SIG-M5 (cell line): ENCODE data around the gene KDM4C.

ENCODE experiments used
- DNase-seq: peaks from one replicate; lab custom pipeline; 2025; lab: John Stamatoyannopoulos, UW

KDM4C gene

DNA sequence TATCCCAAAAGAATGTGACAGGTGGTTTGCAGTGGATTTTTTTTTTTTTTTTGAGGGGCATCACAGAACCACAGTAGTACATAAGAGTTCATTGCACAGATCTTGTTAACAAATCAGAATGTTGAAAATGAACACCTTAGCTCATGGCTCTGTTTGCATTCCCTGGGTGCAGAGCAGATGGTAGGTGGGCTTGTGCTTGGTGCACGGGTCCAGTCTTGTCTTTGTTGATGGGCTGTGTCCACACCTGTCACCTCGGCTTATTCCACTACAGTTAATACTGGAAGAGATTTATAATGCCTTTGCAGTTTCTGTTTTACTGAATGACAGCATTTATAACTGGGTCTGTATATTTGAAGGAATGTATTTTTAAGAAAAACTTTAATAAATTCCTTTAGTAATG is 146.6 kb downstream of the KDM4C start:
- DNase-seq, result no peak

- DNase-seq, result no peak
These were observed 148.1 kb downstream of the KDM4C start for GRCh38 chr9:6905850-6906375.

DNA sequence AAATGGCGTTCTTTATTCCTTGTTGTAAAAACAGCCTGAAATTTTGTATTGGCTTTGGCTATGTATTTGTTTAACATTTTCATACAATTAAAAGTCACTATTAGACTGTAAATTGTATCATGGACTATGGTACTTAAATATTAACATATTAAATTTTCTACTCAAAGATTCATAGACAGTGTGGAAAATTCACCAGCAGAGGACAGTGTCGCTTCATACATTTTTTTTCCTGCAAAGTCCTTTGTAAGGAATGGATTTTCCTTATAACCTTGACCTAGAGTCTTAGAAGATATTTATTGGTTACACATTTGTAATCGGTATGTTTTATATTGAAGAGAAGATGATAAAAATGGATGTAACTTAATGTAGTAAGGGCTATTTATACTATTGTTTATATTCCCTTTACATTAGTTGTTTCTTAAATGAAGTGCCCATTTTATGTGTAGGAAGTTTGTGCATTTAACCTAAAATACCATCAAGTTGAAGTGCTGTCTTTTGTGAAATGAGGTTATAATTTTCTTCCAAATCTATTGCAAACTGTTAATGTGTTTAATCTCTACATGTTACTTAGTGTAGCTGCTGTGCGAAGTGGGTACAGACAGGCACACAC is 150.1 kb downstream of the KDM4C start:
- no peak for DNase-seq

DNA sequence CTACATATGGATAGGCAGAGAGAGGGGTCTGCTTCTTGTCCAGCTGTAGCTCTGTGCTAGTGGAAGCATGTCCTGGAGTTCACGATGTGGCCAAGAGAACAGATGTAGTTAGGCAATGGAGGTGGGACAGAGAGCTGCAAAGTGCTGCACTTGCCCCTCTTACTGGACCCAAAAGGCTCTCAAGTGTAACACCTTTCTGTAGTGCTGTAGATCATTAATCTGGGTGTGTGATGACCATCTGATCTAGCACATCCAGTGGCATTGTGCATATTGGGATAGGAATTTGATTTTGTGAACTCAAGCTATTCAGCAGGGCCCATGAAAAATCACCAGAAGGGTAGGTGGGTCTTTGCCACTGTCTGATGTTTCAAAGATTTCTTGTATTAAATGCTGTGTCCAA is 151.4 kb downstream of the KDM4C start:
- DNase-seq, result no peak

GRCh38 chr9:6910032-6910431 is 152.3 kb downstream of the KDM4C start:
- DNase-seq, result no peak

- no peak for DNase-seq
These were observed 152.7 kb downstream of the KDM4C start for GRCh38 chr9:6910497-6910896.

DNA sequence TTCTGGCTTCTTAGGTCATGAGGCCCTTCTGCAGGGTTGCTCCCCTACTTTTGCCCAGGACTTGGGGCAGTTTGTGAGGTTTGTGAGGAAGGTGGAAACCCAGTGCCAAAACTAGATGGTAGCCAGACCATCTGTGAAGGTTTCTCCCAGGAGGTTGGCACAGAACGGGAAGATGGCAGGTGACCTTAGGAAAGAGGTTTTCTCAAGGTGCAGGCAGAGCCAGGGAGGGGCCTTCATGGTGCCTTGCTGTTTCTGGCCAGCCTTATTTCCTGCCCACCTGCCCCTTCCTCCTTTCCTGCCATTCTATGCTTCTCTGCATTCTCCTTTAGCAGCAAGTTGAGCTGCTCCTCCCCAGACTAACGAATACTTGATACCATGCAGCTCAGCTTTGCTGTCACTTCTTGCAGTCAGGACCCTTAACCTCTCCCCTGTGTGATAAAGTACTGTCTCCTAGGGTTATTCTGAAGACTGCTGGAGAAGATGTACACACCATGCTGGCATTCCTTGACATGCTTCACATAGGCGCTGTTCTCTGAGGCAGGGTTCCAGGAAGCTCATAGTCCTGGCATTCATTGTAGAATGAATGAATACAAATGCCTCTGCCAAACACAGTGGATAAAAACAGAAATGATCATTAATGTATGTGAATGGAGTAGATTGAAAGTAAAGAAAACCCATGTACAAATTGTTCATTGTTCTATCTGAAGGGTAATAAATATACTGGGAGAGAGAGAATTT is 154.3 kb downstream of the KDM4C start:
- no peak for DNase-seq

- no peak for DNase-seq
These were observed 157.9 kb downstream of the KDM4C start for GRCh38 chr9:6915635-6916034.

DNA sequence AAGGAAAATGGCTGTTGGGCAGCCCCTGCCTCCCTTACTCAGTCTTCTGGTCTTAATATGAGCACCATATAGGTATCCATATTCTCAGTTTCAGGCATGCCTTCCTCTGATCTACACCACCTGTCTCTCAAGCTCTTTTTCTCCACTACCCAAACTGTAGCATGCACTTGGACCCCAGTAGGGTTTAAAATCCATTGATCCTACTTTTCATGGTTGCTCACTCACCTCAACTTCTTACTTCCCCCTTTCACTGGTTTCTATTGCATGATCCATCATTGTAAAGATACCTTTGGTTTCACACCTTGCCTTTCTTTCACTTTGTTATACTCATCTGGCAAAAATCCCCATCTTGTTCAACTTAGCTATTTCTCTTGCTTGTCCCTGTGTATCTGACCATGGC is 159.4 kb downstream of the KDM4C start:
- DNase-seq, result no peak

DNA sequence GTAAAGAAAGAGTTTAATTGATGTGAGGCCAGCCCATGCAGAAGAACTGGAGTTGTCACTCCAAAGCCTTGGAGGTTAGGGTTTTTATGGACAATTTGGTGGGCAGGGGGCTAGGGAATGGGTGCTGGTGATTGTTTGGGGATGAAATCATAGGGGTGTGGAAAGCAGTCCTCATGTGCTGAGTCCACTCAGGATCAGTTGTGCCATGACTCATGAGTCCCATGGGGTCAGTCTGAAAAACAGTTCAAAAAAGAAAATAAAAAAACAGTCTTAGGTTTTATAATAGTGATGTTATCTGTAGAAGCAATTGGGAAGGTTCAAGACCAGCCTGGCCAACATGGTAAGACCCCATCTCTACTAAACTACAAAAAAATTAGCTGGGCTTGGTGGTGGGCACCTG is 162.3 kb downstream of the KDM4C start:
- no peak for DNase-seq

- no peak for DNase-seq
These were observed 163.5 kb downstream of the KDM4C start for GRCh38 chr9:6921315-6921714.

GRCh38 chr9:6922124-6922676 is 164.4 kb downstream of the KDM4C start:
- DNase-seq, result no peak

DNA sequence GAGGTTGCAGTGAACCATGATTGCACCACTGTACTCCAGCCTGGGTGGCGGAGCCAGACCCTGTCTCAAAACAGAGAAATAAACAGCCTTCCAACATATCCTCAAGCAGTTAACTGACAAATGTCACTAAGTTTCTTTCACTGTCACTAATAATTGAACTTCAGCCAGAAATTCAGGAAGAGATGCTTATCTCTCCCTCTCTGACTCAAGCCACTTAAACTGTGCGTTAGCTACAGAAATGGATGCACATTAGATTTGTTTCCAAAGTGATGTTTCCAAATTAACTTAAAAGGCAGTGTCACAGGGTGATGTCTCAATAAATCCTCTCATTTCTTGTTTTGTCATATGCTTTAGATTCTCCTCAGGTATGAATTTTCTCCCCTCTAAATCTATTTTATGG is 164.9 kb downstream of the KDM4C start:
- DNase-seq, result no peak

GRCh38 chr9:6923086-6923485 is 165.3 kb downstream of the KDM4C start:
- no peak for DNase-seq

- DNase-seq, result no peak
These were observed 166.4 kb downstream of the KDM4C start for GRCh38 chr9:6924149-6924548.

DNA sequence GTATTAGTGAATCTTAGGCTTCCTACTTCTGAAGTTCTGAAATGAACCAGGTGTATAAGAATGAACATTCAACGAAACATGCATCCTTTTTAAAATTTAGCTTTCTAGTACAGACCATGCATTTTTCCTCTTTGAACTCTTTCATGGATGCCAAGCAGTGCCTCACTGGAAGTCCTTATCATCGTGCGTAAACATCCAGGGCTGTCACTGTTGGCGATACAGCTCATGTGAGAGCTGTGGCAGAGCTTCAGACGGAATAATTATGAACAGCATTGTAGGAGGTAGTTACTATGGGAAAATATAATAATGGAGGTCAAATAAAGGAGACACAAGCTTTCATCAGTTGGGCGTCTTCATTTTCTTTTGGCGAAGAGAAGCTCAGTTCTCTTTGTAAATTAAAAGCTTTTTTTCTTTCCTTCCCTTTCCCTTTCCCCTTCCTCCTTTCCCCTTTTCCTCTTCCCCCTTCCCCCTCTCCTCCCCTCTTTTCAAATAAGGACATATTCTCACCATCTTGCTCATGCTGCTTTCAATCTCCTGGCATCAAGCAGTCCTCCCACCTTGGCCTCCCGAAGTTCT is 167.3 kb downstream of the KDM4C start:
- no peak for DNase-seq

DNA sequence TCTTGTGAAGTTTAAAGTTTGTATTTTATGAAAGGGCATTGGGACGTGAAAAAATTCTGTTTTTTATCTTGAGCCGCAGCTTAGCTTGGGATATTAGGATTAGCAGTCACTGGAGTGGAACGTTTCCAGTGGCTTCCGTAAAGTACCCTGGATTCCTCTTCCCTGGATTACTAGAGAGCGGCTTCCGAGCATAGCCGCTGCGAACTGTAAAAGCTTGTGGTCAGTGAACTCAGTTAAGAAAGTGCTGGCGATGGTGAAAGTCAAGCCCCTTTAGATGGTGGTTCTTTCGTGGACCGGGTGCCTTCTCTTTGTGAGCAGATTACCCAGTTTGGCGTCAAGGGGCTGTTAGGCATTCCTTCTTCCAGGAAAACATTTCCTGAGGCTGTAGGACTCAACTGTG is 168.1 kb downstream of the KDM4C start:
- no peak for DNase-seq

DNA sequence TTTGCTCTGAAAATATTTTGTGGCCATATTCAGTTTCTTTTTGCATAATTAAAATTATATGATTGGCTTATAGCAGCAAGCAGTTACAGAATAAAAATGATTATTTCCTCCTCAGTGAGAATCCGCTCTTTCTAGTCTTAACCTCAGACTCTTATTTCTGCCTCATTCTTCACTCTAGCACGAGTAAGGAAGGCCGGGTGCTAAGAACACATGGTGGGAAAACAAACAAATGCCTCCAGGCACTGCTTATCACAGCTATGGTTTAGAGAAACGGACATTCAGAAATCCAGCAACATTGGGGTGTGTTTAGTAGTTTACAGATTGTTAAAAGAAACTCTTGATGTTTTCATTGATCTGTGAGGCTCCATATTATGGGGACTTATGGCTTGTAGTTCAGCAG is 168.7 kb downstream of the KDM4C start:
- no peak for DNase-seq

GRCh38 chr9:6927838-6928237 is 170.1 kb downstream of the KDM4C start:
- no peak for DNase-seq

GRCh38 chr9:6928863-6929262 is 171.1 kb downstream of the KDM4C start:
- no peak for DNase-seq

- DNase-seq, result no peak
These were observed 171.9 kb downstream of the KDM4C start for GRCh38 chr9:6929441-6930215.

- DNase-seq, result no peak
These were observed 173.1 kb downstream of the KDM4C start for GRCh38 chr9:6930827-6931226.
